PC-3 (cell line): ENCODE results near the gene CSAG1. TPM values are rescaled to one million over a fixed set of nuclear protein-coding genes. Genes with fewer than 3 reads are reported as not detected.
"Not testable (repeated sequence)": the region's sequence is repeated elsewhere in the genome, so short reads cannot be mapped to it uniquely, and the experiment has no call there.

Experiments used
- ATAC-seq: fragments of 200-7000 bp; cut with Tn5 transposase; 2 replicates; pipeline ENCODE4 v1.9.1; 2020; ENCODE audit warnings: mild to moderate bottlenecking, moderate library complexity
- BruUV-seq: library from RNA; stranded (reverse); fragments of 400-500 nt; replicated peaks from 2 replicates; lab custom pipeline; 2021; lab: Mats Ljungman, UMichigan
- CTCF ChIA-PET: fragments of 300-600 bp; sonication (Branson Sonifier 250); formaldehyde crosslinking; loops from one replicate; lab custom pipeline; 2022; ENCODE audit warnings: antibody characterized with exemption; lab: Charles Lee
- POLR2A ChIA-PET: fragments of 300-600 bp; sonication (Branson Sonifier 250); formaldehyde crosslinking; loops from one replicate; lab custom pipeline; 2022; ENCODE audit warnings: antibody characterized with exemption; ENCODE audit not compliant: unreplicated experiment; lab: Charles Lee
- DNase-seq: peaks from one replicate; pipeline ENCODE4 v3.0.0-alpha.2; 2015
- H2AFZ ChIP-seq: fragments of 300-600 bp; sonication (generic); 2 replicates; pipeline ENCODE4 v1.6.0; 2016; ENCODE audit warnings: antibody characterized with exemption, low read length
- H3F3A ChIP-seq: fragments of 300-600 bp; sonication (generic); one replicate; pipeline ENCODE4 v1.6.0; 2017; ENCODE audit warnings: antibody characterized with exemption, low read length, control low read depth, mild to moderate bottlenecking; ENCODE audit not compliant: unreplicated experiment
- H3K27ac ChIP-seq: fragments of 300-600 bp; sonication (generic); 2 replicates; pipeline ENCODE4 v1.5.1; 2016; ENCODE audit warnings: mild to moderate bottlenecking, low read length
- H3K27me3 ChIP-seq: fragments of 300-600 bp; sonication (generic); 2 replicates; pipeline ENCODE4 v1.6.1; 2016; ENCODE audit warnings: low read length, mixed read lengths
- H3K36me3 ChIP-seq: fragments of 300-600 bp; sonication (generic); 2 replicates; pipeline ENCODE4 v1.6.1; 2016; ENCODE audit warnings: low read depth, mixed run types, low read length, mixed read lengths
- H3K4me1 ChIP-seq: fragments of 300-600 bp; sonication (generic); 2 replicates; pipeline ENCODE4 v1.5.1; 2016; ENCODE audit warnings: low read length; ENCODE audit not compliant: insufficient read depth
- H3K4me2 ChIP-seq: fragments of 300-600 bp; sonication (generic); 2 replicates; pipeline ENCODE4 v1.6.0; 2016; ENCODE audit warnings: low read length
- H3K4me3 ChIP-seq: fragments of 300-600 bp; sonication (generic); 2 replicates; pipeline ENCODE4 v1.5.1; 2016; ENCODE audit warnings: mild to moderate bottlenecking, low read length, mixed read lengths
- H3K79me2 ChIP-seq: fragments of 300-600 bp; sonication (generic); 2 replicates; pipeline ENCODE4 v1.6.1; 2017; ENCODE audit warnings: low read length, mixed read lengths
- H3K9ac ChIP-seq: fragments of 300-600 bp; sonication (generic); 2 replicates; pipeline ENCODE4 v1.6.0; 2016; ENCODE audit warnings: mild to moderate bottlenecking, low read length
- H3K9me2 ChIP-seq: fragments of 300-600 bp; sonication (generic); replicated peaks from 2 replicates; pipeline ENCODE4 v1.6.1; 2016; ENCODE audit warnings: mixed run types, low read length, mixed read lengths
- H3K9me3 ChIP-seq: fragments of 300-600 bp; sonication (generic); 2 replicates; pipeline ENCODE4 v1.6.1; 2016; ENCODE audit warnings: low read length, mixed read lengths
- H4K20me1 ChIP-seq: fragments of 300-600 bp; sonication (generic); 2 replicates; pipeline ENCODE4 v1.6.1; 2016; ENCODE audit warnings: low read length, mixed read lengths
- CTCF ChIP-seq: fragments of 300-600 bp; sonication (generic); conservative IDR thresholded peaks from 2 replicates; pipeline ENCODE4 v1.5.1; 2017; ENCODE audit warnings: antibody characterized with exemption, low read depth, mild to moderate bottlenecking, low read length
- EZH2 ChIP-seq: fragments of 300-600 bp; sonication (generic); IDR thresholded peaks from one replicate; pipeline ENCODE4 v1.6.1; 2017; ENCODE audit warnings: antibody characterized with exemption, mild to moderate bottlenecking, low read length; ENCODE audit not compliant: unreplicated experiment
- EZH2phosphoT487 ChIP-seq: fragments of 300-600 bp; sonication (generic); IDR thresholded peaks from 2 replicates; pipeline ENCODE4 v1.6.1; 2018; ENCODE audit warnings: mild to moderate bottlenecking, antibody characterized with exemption, low read length, borderline replicate concordance
- intact Hi-C: fragments of 100-400 bp; cut with micrococcal nuclease; formaldehyde crosslinking; loops from 2 replicates; pipeline ENCODE4 v1.9.0; 2023
- total RNA-seq: library from RNA; depleted of rRNA; stranded (reverse); fragments of >200 nt; gene quantifications from 2 replicates; pipeline ENCODE4 v1.2.3, GENCODE V29; 2014

Gene CSAG1
- total RNA-seq, 1 experiment from 2014 or later = not detected

GRCh38 chrX:152735860-152736511 lies 2.5 kb upstream of the CSAG1 start:
- H3K9ac ChIP-seq = no peak overlapping the region
- H3K79me2 ChIP-seq = no peaks in the 10 kb centered on the region
- H3K9me2 ChIP-seq = no peaks in the 10 kb centered on the region
- H4K20me1 ChIP-seq = no peaks in the 10 kb centered on the region
- no peak overlapping the region for H2AFZ ChIP-seq
- H3K4me1 ChIP-seq = no peaks in the 10 kb centered on the region
- no peak overlapping the region for H3K27ac ChIP-seq
- H3F3A ChIP-seq = no peaks in the 10 kb centered on the region
- TF ChIP-seq CTCF (no peak), EZH2phosphoT487 (no peak), EZH2 (no peak)
- no peaks in the 10 kb centered on the region for H3K36me3 ChIP-seq
- no peaks in the 10 kb centered on the region for H3K9me3 ChIP-seq
- H3K27me3 ChIP-seq = peaks cover 34% of the 10 kb centered on the region
- ATAC-seq (no peak), DNase-seq (no peak)
- CTCF ChIA-PET = no interaction called here
- intact Hi-C loops = no loop called here
- no TSS peak for BruUV-seq
- H3K4me2 ChIP-seq = no peak overlapping the region
- H3K4me3 ChIP-seq = no peak overlapping the region
- POLR2A ChIA-PET = no interaction called here

GRCh38 chrX:152735101-152735500 lies 1.6 kb upstream of the CSAG1 start:
- Histone ChIP-seq H3K4me2 (no peak overlapping the region), H3K9me2 (no peaks in the 10 kb centered on the region), H3K36me3 (no peaks in the 10 kb centered on the region), H3K4me1 (no peaks in the 10 kb centered on the region), H3K9me3 (no peaks in the 10 kb centered on the region), H3F3A (no peaks in the 10 kb centered on the region), H3K27ac (no peak overlapping the region), H4K20me1 (no peaks in the 10 kb centered on the region), H3K9ac (no peak overlapping the region), H3K4me3 (no peak overlapping the region), H2AFZ (no peak overlapping the region), H3K79me2 (no peaks in the 10 kb centered on the region), H3K27me3 (peaks cover 31% of the 10 kb centered on the region)
- TF ChIP-seq EZH2phosphoT487 (no peak), CTCF (no peak), EZH2 (no peak)
- DNase-seq (no peak), ATAC-seq (no peak)
- intact Hi-C loops = no loop called here
- ChIA-PET CTCF (no interaction called here), POLR2A (no interaction called here)
- no TSS peak for BruUV-seq

- H3K79me2 ChIP-seq, DNase-seq, H3K9ac ChIP-seq, H2AFZ ChIP-seq, POLR2A ChIA-PET, H4K20me1 ChIP-seq, CTCF ChIA-PET, H3K36me3 ChIP-seq, BruUV-seq, H3K4me2 ChIP-seq, H3K4me1 ChIP-seq, H3K9me2 ChIP-seq, ATAC-seq, H3K4me3 ChIP-seq, H3F3A ChIP-seq, intact Hi-C loops, H3K27ac ChIP-seq, H3K9me3 ChIP-seq: not testable (repeated sequence)
- H3K27me3 ChIP-seq = peaks cover 31% of the 10 kb centered on the region
Observed at GRCh38 chrX:152734143-152734858, 780 bp upstream of the CSAG1 start.
